CD4-positive, alpha-beta T cell treated with Interleukin-21 for 1 hour (primary cell): ENCODE measurements around the gene CNRIP1.
"Not testable (repeated sequence)": the region's sequence is repeated elsewhere in the genome, so short reads cannot be mapped to it uniquely, and the experiment has no call there.

Experiments used
- DNase-seq: peaks from one replicate; pipeline ENCODE4 v3.0.0-alpha.2; 2020

The CNRIP1 gene

DNA sequence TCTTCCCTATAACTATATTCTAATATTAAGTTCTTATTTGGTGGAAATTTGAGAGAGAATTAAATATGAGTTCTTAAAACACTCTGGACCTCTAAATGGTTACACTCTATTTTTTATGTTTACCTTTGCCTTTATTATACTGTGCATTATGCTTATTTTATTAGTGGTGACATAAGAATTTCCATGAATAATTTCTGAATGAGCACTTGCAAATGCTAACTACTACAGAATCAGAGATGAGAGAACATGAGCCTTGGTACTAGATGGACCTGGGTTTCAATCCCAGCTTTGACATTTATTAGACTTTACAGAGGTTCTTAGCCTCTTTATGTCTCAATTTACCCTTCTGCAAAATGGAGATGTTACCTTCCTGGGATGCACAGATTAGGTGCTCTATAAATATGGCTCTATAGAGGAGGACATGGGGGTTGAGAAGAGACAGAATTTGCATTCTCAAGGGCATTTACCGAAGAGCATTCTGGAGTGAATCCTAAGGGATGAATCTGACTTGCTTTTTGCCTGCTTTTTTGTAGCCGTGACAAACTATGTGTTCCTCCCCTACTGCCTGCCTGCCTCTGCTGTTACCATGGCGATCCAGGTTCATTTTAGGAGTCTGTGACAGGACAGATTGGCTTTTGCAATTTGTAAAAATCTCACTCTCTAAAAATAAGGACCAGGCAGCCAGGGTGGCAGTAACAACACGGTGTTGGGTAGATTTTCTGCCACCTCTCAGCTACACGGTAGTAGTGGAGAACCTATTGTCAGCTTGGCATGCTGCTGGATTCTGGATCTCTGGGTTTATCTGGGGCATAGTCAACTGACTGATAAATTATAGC is 20.7 kb upstream of the CNRIP1 start:
- DNase-seq, result no peak

- DNase-seq, result no peak
These were observed 16.4 kb upstream of the CNRIP1 start for GRCh38 chr2:68336192-68336591.

GRCh38 chr2:68333931-68334330 is 14.2 kb upstream of the CNRIP1 start:
- no peak for DNase-seq

DNA sequence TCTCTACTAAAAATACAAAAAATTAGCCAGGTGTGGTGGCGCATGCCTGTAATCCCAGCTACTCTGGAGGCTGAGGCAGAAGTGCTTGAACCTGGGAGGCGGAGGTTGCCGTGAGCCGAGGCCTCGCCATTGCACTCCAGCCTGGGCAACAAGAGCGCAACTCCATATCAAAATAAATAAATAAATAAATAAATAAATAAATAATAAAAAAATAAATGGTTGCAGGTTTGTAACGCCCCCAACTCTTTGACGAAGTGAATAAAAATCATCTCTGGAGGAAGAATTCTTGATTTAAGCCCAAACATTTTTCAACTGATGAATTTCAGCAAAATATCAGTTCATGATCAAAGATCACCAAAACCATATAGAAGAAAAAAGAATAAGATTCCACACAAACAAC is 13.3 kb upstream of the CNRIP1 start:
- DNase-seq, result no peak

- DNase-seq, result no peak
These were observed 10.9 kb upstream of the CNRIP1 start for GRCh38 chr2:68330691-68331090.

DNA sequence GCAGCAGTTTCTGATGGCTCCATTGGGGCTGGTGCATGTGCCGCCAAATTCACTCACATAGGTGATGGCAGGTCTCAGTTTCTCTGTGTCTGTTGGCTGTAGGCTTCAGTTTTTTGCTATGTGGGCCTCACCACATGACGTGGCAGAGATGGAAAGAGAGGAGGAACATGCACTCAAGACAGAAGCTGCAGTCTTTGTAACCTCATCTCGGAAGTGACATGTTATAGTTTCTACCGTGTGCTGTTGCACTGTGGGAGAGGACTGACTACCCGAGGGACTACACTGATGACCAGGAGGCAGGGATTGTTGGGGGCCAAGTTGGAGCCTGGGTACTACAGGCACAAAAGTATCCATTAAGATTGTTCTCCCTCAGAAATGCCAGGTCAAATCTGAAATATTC is 9.2 kb upstream of the CNRIP1 start:
- no peak for DNase-seq

DNA sequence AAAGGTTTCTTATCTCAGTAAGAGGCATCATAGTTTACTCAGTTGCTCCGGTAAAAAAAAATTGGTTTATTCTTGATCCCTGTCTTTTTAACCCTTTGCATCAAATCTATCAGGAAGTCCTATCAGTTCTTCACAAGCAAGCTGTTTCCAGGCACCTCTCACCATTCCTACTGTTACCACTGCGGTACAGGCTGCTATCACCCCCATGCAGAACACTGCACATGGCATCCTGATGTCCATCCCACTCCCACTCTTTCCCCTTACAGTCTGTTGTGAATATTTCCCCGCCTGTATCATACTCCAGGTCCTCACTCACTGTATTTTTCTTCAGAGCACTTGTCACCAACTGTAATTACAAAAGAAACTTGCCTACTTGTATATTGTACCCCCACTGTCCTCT is 5.3 kb upstream of the CNRIP1 start:
- no peak for DNase-seq

DNA sequence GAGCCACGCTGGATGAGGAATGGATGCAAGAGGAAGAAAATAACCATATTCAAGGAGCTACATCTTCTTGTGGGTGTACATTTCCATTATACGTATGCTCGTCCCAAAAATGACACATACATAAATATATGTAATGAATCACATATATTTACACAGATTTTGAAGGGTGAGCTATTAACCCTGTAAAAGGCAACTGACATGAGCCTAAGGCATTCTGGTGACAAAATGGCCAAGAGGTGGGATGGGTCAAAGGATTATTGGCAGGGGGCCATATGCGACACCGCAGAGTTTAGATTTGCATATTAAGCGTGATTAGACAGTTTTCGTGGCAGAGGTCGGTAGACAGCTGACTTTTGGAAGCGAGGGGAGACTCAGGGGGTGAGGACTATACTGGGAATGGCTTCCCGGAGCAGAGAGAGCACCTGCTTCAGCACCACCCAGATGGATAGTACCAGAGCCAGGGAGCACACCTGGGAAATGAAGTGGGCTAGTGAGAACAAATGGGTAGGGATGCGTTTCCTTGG is 431 bp upstream of the CNRIP1 start:
- no peak for DNase-seq

DNA sequence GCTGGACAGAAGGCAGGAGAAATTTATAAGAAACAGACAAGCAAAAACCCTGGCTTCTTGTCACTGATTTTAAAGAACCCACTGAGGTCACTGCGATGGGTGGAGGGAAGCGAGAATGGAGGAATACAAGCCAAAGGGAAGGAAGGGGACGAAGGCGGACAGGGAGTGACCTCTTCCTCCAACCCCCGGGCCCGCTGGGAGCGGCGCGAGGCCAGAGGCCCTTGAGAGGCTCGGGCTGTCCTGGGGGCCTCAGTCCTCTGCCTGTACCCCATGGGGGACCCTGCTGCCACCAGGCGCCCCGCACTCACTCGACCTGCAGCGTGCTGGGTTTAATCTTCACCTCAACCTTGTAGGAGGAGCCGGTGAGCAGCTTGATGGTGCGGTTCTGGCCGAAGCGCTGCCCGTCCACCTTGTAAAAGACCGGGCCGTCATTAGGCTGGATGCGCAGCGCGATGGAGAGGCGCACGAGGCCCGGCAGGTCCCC is 793 bp downstream of the CNRIP1 start:
- DNase-seq, result no peak

- DNase-seq, result no peak
These were observed 1.5 kb downstream of the CNRIP1 start for GRCh38 chr2:68317971-68318913.

DNA sequence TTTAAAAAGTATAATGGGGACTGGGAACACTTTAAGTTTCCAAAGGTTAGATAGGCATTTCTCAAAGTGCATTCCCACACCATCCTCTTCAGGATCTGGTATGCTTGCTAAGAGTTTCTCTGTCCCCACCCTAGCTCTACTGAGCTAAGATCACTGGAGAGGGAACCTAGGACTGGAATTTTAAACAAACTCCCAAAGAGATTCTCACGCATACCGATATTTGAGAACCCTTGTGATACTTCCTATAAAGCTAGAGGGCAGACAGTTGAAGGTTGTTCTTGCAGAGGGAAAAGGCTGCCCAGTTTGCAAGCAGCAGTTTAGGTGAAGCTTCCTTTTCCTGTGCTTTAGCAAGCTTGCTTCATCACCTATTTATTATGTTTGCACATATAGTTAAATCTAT is 3.6 kb downstream of the CNRIP1 start:
- DNase-seq, result no peak

DNA sequence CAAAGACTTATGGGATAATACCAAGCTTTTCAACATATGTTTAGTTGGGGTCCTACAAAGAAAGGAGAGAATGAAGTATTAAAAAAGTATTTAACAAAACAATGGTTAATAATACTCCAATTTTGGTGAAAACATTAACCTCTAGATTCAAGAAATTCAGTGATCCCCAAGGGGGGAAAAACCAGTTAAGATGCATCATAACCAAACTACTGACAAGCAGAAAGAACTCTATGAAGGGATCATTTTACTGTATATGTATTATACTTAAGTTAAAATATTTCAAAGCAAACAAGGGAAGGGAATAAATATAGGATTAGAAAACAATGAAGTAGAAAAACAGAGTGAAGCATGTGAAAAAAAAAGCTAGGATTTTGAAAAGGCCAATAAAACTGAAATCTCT is 8.7 kb downstream of the CNRIP1 start:
- DNase-seq, result no peak

DNA sequence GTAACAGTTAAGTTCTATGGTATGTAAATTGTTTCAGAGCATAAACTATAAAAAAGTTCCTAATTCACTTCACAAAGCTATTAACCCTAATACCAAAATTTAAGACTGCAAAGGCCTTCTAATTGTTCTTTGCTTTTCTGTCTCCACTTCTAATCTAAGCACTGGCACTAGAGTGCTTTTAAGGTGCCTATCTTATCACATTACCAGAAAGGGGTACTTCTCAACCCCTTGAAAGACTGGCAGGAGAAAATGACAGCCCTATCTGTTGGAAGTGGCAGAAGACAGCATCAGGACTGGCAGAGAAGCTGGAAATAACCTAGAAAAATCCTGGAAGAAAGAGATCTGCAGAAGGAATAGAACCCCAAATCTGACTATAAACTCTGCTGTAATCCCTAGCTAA is 10.3 kb downstream of the CNRIP1 start:
- no peak for DNase-seq

DNA sequence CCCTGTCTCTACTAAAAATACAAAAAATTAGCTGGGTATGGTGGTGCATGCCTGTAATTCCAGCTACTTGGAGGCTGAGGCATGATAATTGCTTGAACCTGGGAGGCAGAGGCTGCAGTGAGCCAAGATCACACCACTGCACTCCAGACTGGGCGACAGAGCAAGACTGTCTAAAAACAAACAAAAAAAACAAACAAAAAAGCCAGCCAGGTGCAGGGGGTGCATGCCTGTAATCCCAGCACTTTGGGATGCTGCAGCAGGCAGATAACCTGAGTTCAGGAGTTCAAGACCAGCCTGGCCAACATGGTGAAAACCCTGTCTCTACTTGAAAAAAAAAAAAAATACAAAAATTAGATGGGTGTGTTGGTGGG is 15.9 kb downstream of the CNRIP1 start:
- DNase-seq, result not testable (repeated sequence)

DNA sequence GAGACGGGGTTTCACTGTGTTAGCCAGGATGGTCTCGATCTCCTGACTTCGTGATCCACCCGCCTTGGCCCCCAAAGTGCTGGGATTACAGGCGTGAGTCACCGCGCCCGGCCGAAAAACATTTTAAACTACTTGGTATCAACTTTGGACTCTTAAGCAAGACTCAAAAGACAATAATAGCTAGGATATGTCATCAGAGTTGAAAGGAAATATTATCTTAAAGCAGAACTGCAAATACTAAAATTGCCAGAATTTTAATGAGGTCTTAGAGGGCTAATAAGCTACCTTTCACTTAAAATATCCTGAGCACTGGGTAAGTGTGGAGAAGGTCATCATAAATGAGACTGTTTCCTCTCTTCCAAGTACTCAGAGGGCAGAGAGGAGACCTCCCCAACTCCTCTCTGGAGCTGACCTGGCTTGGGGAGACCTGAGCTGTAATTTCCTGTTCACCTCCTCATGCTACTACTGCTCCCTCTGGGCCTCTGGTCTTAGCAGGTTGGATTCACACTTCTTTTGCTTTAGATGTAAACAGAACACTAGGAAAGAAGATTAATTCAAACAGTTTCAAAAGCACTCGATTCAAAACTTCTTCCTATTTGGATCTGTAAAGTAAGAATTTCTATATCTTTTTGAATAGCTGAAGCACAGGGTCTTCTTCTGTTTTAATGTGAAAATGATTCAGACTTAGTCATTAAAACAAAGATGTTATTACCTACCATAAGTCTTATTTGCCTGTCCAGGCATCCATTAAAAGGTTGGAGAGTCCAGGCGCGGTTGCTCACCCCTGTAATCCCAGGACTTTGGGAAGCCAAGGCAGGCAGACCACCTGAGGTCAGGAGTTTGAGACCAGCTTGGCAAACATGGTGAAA is 16.5 kb downstream of the CNRIP1 start:
- no peak for DNase-seq

- DNase-seq, result no peak
These were observed 17.4 kb downstream of the CNRIP1 start for GRCh38 chr2:68302281-68302875.

DNA sequence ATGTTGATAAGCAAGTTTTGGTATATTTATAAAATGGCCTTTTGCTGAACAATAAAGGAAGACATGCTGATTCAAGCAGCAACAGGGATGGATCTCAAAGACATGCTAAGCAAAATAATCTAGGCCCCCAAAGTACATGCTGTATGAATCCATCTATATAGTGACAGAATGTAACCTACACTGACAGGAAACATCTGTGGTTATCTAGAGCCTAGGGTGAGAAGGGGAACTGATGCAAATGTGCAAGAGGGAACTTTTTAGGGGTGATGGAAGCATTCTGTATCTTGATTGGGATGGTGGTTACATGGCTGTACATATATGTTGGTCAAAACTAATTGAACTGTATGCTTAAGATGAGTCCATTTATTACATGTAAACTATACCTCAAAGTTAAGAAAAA is 24.2 kb downstream of the CNRIP1 start:
- no peak for DNase-seq

DNA sequence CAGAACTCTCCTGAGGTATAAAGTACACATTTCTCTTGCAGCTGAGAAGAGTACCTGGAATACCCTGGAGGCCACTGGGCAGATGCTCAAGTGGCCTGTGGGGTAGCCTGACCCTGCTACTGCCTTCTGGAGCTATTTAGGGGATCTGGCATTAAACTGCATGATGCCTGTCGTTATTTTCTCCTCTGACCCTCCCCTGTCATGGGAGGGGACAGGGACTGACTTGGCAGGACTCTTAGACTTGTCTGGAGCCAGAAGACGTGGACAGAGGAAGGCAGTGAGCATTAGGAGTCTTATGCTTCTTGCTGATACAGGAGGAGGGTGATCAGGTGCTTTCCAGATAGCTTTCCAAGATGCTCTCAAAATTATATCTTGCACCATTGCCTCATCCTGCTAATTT is 24.8 kb downstream of the CNRIP1 start:
- DNase-seq, result no peak

GRCh38 chr2:68294187-68294586 is 25.6 kb downstream of the CNRIP1 start:
- DNase-seq, result no peak

DNA sequence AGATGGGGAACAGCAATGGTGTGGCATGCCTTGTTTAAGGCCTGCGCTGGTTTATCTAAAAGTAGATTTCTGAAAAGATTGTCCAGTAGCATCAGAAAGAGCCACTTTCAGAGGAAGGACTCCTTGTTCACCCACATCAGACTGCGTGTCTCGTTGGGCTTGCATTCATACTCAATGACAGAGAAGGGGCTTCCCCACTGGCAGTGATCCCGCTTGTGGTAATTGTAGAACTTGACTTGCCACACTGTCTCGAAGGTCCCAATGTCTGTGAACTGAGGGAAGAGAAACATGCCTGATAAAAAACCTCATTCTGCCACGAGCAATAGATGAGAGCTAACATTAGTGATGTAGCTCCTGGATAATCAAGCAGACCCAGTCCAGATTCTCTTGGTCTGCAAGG is 26.0 kb downstream of the CNRIP1 start:
- no peak for DNase-seq

- no peak for DNase-seq
These were observed 26.7 kb downstream of the CNRIP1 start for GRCh38 chr2:68293024-68293423.

DNA sequence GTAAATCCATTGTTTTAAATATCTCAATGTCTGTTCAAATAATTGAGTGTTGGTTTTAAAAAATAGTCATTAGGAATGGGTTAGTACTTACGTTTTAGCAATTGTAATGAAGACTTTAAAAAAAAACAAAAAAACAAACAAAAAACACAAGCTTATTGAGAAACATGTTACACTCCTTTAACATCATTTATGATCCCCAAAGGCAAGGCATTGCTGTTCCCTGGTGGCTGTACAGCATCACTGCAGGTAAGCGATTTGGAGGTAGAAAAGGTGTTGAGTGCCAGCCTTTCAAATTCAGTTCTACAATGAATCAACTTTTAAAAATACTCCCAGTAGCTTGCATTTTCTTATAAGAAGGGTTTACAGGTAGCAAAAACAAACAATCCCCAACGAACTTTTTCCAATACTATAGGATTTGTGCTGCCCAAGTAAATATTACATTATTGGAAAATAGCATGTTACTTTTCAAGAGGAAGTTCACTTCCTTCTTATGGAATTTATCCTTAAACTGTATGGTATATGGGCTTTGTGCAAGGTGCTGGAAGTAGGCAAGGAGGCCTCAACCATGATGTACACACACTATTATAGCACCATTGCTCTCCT is 27.5 kb downstream of the CNRIP1 start:
- DNase-seq, result peak; percentile 47
